ENCODE data around the gene CEP128.
A peak's percentile ranks its signal among the peaks of the same experiment; 100 is the strongest.
"Not testable (repeated sequence)": the region's sequence is repeated elsewhere in the genome, so short reads cannot be mapped to it uniquely, and the experiment has no call there.

The CEP128 gene

DNA sequence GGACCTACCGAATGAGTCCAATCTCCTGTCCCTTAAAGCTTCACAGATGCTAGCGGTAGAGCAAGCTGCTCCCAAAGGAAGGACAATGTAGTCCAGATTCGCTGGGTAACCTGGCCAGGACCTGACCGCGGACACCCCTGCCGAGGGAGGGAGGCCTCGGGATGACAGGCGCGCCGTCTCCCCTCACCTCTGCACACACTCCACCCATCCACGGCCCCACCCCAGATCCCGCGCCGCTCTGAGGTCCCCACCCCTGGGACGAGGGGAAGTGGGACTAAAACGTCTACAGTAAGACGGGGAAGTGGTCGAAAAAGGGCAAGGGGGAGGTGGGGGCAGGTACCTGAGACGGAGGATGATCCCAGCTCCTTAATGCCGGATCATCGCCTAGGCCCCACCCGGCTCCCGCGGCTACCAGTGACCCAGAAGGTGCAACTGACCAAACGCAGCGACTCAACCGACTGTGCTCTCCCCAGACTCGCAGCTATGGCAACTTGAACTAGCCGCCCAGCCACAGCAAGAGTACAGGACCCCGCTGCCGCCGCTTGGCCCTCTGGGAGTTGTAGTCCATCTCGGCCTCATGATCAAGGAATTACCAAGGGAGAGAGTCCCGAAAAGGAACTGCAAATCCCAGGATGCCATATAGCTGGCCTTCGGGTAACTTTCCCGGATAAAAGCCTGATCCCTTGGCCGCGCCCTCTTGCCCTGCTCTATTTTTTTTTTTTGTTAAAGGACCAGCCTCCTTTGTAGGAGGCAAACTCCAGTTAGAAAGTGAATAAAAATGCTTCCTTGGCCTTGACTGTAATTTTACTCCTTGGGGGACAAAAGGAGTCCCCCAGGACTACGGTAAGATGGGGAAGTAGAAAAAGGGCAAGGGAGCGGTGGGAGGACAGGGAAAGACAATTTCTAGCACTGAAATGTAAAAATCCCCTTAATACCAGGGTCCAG, at the start of gene CEP128:
TSS of gene CEP128 (minus strand) at position 498 of the 945 bp plus-strand sequence.
- DNase-seq: peak; percentile 97

DNA sequence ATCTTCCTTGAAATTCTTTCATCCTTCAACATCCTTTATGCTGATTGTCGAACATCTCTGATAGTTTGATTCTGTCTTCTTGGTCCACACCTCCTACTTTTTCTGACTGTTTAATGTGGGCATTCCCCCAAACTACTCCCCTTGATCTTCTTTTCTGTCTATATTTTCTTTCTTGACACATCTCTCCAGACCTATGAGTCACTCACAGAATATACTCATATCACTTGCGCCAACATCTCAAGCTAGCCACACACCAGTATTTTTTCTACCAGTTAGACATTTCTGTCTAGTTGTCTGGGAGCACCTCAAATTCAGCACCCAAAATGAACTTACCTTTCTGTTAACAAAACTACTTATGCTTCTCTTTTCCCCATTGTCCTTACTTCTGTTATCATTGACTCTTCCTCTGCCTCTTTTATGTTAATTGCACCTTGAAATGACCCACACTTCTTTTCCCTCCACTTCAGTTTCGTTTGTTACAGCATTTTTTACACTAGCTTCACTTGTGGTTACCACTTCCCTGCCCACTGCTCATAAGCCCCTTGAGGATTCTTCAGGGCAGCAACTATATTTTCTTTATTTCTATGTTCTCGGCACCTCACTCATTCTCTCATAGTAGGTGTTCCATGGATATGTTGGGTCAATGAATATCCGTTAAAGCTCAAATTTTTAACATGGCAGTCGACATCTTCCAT, 47.3 kb upstream of the CEP128 start:
- DNase-seq: no peak

DNA sequence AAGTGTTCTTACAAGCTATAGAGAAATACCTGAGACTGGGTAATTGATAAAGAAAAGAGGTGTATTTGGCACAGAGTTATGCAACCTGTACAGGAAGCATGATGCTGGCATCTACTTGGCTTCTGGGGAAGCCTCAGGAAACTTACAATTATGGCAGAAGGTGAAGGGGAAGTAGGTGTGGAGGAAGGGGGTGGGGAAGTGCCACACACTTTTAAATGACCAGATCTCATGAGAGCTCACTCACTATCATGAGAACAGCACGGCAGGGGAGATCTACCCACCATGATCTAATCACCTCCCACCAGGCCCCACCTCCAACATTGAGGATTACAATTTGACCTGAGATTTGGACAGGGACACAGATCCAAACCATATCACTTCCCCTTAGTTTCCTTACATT, 46.7 kb upstream of the CEP128 start:
- DNase-seq: no peak

DNA sequence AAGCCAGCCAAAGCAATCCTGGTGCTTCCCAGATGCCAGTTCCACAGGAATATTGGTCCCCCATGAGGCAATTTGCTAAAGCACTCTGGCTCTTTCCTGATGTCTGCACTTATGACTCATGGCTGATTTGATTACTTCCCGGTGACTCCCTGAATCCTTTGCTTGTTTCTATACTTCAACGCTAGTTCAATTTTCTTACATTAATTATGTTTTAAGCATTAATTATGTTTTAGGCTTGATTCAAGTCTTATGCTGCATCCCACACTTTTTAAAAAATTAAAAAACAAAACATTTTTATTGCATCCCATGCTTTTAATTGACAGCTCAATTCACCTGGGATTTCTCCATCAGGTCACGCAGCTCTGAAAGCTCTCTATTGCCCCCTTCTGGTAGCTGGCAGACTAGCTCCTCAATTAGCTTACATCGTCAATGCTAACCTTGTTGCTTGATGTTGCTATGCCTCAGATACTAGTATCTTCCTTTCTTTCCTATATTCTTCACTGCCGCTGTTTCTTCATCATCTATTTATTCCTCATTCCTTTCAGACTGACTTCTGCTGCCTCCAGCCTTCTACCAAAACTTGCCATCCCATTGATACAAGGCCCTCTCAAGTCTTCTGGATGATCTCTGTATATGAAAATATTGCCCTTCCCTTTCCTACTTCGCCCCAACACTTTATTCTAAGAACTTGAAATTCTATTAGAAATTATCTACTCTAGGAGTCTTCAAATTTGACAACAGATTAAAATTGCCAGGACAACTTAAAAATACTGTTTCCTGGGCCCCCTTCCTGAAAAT, 45.9 kb upstream of the CEP128 start:
- DNase-seq: peak; percentile 76

DNA sequence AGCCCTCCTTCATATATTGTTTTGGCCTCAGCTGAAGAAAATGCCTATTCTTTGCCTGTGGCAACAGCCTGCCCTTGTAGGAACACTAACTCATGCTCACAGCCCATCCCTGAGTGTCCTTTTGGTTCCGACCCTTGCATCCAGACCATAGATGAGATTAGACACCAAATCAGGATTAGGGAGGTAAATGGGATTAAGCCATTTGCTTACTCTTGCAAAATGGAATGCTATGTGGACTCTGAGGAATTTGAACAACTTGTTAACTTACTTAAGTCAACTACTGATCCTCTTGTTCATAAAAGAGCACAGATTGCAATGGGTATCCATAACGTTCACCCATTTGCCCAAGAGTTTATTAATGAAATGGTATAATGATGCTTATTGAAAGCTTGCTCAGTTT, 41.2 kb upstream of the CEP128 start:
- no peak for DNase-seq

DNA sequence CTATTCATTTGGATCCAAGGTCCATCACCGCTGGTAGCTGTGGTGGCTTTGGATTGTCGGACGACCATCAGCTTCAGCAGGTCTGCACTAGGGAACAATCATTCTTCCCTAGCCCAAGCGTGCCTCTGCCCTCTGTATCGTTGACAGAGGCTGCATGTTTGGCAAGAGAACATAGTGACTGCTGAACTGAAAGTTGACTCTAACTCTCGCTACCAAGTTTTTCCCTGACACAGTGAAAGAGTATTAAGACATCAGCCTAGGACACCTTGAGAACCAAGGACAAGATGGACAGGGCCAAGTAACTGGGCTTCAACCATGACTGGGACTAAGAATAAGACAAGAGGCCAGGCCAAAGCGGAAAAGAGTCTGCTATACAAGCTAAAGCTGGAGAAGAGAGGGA, 40.1 kb upstream of the CEP128 start:
- no peak for DNase-seq

DNA sequence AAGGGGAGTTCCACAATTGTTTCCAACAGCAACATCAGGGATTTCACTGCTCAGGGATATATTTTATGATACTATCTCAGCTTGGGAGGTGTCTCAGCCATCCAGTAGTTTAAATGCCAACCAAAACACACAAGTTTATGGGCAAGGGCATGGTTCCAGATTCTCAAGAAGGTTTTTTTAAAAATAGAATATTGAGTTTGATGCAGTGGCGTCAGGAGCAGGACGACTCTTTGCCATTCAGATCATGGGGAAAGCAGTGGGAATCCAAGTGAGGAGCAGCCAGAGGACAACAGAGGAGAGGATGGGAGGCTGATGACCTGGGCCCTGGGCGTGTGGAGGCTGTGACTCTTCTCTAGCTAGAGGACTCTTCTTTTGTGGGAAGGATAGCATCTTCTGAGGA, 39.6 kb upstream of the CEP128 start:
- no peak for DNase-seq

DNA sequence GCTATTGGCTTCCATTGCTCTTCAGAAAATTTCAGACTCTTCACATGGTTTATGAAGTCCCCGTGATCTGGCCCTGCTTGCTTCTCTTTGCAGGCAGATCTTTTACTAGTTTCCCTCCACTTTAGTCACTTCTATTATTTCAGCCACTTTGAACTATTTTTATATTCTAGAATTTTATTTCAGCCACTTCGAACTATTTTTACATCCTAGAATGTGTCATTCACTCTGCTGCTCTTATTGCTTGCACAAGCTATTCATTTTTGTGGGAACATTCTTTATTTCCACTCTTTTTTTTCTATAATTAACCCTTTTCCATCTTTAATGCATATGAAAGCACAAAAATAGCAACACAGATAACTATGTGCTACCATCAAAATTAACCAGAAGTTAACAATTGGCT, 38.4 kb upstream of the CEP128 start:
- no peak for DNase-seq

DNA sequence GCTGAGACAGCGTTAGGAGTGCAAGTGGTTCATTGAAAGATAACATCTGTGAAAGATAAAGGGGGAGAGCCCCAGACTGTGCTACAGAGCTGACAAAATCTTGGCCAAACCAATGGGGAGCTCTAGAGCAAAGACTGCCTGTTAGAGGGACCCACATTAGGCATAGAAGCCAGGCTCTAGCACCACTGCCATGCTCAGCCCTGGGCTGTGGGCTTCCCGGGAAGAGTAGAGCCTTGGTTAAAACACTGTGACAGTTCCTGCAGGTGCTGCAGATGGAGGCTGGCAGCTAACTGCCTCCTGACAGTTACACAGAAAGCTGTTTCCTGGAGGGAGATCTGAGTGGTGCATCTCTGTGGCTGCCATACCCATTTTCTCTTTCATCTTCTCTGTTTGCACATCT, 36.9 kb upstream of the CEP128 start:
- DNase-seq: no peak

DNA sequence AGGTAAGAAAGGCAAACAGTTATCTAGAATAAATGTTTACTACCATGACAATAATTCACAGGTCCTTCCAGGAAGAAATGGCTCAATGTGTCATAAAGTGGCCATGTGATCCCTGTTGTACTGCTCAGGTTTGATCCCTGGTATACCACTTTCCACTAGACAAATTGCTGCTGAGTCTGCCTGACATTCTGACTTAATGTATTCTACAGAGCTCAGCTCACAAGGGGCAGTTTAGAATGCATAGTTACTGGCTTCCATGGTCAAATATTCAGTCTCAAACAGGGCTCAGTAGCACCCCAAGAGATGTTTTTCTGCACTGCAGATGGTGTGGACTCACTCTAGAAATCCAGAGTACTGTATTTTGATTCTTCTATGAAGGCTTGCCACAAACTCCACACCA, 35.7 kb upstream of the CEP128 start:
- no peak for DNase-seq

DNA sequence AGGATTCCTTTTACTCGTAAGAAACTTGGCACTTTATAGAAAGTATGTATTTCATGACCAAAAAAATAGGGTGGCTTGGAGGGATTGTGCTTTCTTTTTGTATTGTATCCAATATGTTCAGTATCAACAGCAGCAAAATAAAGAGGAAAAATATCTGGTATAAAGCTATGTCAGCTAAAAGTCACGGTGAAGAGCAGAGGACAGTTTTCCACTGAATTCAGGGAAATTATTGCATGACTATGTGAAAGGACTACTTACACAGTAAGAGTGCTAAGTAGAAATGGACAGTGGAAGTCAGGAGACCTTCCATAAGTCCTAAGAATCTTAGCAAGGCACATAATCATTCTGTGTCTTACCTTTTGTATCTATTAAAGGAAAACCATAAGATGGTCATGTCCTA, 33.1 kb upstream of the CEP128 start:
- DNase-seq: no peak

DNA sequence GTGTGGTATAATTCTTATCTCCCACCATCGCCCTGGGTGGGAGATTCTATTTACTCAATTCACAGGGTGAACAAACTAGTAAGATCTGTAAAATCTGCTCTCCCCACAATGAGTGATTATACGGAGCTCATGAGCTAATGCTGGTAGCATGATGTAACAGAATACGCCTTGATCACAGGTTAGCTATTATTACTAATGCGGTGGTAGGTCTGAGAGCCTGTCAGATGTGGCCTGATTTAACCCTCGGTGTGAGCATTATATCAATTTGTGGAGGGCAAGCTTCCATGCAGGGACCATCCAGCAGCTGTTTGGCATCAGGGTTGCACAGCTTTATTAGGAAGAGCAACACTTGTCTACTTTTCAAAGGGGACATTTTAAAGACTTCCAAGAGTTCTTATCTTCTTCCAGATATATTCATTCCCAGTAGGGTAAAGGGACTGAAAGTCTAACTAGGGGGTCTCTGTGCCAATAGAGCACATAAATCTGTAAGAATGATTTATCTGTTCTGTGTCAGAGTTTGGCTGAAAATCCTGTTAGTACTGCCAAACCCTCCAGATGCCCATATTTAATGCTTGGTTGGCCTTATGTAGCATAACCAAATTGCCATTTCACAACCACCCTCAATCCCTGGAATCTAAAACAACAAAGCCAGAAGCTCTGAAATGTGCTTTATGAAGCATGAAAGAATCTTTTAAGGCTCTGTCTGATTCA, 32.5 kb upstream of the CEP128 start:
- DNase-seq: no peak

DNA sequence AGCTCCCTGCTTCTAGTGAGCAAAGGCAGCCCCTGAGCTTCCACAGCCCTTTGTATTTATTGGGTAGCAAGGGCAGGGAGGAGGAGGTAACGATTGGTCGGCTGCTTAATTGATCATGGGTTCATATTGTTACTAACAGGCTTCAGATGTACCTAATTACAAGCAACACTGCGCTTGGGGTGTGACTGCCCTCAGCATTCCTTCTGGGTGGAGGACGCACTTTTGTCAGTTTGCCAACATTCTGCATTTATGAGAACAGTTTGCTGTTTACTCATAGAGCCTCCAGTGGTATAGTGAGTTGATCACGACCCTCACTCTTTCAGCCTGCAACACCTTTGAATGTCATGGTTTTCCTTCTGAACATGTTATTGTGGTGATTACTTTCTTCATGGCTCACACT, 23.5 kb upstream of the CEP128 start:
- no peak for DNase-seq

DNA sequence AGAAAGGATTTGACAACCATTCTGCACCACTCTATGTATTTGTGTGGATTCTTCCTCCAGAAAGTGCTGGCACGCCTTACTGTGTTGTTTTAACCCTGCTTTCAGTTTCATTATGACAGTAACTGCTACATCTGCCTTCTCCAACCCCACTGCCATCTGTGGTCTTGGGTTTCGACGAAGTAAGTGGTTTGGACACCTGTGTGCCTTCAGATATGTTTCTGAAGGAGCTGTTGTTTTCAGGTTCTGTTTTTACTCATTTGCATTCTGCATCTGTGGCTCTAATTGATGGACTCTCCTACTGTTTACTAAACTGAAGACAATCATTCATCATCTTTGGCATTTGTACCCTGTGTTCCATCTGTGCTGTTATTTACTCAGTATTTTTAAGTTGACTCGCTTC, 18.0 kb upstream of the CEP128 start:
- DNase-seq: peak; percentile 18

DNA sequence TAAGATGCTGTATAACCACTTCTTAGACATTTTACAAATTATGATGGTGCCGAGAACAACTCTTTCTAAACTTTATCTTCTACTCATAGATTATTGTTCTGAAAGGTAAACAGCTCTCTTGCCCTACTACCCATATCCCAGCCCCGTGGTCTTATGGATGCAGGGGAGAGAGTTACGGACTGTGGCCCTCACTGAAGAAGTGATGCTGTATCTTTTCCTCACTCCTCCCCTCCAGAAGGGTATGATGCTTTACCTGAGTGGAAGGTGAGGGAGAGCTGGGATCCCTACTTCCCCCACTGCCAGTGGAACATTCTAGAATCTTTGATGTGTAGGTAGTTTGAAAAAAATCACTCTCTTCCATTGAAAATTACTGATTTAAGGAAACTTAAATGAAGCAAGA, 17.4 kb upstream of the CEP128 start:
- DNase-seq: no peak

DNA sequence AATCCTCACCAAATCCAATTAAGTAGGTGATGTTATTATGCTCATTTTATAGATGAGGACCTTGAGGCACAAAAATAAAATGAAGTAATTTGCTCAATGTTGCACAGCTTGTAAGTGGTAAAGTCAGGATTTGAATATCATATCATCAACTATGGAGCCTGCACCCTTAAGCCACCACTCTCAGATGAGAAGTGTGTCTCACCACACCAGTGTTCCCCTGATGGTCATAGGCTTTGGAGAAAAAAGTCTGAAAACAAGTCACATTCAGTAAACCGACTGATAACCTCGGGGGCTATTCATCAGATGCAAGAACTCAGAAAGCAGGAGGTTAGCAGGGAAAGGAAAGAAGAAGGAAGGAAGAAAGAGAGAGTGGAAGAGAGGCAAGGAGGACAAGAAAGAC, 16.7 kb upstream of the CEP128 start:
- no peak for DNase-seq

DNA sequence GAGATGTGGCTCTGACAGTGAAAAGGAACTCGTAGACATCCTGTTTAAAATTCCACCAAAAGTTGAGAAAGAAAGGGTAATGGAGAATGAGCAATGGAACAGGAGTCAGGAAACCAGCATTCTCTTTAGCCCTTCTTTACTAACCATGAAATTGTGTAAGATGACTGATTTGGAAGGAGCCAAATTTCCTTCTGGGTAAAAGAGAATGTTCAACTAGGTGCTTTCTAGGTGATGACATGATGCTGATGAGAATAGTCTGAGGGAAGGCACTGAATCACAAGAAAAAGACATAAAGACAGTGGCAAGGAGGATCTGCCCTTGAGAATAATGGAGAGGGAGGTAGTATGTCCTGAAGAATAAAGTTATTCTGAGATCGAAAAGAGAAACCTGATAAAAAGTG, 16.1 kb upstream of the CEP128 start:
- DNase-seq: no peak

DNA sequence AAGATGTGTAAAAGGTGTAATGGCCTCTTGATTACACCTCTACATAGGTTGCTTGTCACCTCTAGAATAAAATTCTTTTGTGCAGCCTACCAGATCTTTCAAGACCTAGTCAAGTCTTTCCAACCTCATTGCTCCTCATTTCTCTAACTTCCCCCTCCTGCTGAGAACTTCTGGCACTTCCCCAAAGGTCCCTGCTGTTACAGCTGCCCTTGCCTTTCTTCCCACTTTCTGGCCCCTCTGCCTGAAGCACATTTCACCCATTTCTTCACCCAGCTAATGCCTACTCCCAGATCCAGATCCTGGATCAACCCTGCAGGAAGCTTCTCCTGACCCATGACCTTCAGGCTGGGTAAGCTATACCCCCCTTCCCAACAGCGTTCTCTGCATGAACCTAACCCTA, 15.4 kb upstream of the CEP128 start:
- no peak for DNase-seq

DNA sequence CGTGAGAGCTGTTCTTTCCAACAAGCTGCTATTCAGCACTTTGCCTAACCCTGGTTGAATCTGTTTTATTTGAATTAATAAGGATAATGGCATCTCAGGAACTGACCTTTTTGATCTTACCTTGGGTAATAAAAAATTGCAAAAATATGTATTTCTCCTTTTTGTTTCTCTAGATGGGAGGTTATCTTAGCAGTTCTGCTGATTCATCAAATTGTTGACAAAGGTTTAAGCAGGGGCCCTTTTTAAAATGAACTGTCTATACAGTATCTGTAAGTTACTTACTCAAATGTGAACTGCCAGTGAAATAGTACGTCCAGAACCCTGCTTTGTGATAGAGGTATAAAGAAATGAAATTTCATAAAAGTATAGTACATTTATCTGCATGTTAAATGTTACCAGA, 14.6 kb upstream of the CEP128 start:
- no peak for DNase-seq

DNA sequence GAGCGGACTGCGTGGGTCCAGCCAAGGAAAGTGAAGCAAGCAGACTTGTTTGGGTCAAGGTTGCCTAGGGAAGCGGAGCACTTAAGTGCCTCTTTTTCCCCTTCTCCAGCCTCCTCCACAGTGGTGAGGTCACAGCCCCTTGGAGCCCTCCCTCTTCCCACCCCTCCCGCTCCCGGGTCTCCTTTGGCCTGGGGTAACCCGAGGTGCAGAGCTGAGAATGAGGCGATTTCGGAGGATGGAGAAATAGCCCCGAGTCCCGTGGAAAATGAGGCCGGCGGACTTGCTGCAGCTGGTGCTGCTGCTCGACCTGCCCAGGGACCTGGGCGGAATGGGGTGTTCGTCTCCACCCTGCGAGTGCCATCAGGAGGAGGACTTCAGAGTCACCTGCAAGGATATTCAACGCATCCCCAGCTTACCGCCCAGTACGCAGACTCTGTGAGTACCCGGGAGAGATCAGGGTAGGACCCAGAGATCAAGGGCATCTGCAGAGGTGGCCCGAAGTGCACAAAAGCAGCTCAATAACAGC, 13.9 kb upstream of the CEP128 start, which contains the start of gene TSHR:
TSS of gene TSHR (plus strand) at position 206 of the 526 bp plus-strand sequence. CDS start at position 266, 60 bp downstream.
- DNase-seq: no peak

DNA sequence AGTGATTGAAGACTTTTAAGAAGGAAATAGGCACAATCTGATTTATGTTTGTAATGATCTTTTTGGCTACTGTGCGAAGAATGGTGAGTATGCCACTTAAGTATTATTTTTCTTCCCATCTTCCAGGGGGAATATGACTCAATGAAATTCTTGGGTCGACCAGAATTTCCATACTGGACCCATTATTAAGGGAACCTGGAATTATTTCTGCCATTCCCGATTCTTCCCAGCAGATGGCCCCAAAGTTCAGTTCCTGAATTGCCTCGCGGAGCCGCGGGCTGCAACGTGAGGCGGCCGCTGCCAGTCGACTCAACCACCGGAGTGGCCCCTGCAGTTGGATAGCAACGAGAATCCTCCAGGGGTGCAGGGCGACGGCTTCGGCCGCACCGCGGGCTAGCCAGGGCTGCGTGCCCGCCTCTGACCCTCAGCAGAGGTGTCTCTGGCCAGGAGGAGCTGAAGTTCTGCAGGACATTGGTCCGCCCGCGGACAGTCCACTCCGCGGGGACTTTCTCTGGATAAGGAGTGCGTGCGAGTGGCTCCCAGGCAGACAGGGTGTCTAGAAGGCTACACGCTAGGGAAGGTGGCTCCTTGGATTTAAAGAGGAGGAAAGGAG, 13.3 kb upstream of the CEP128 start:
- peak; percentile 87 for DNase-seq

DNA sequence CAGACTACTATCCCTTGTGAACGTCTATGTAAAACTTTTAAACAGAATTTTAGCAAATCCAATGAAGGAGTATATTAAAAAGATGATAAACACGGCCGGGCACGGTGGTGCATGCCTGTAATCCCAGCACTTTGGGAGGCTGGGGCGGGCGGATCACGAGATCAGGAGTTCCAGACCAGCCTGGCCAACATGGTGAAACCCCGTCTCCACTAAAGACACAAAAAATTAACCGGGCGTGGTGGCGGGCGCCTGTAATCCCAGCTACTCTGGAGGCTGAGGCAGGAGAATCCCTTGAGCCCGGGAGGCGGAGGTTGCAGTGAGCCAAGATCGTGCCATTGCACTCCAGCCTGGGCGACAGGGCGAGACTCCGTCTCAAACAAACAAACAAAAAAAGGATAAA, 11.7 kb upstream of the CEP128 start:
- not testable (repeated sequence) for DNase-seq

Measured in midbrain (tissue), 1 donor.